Activated CD4-positive, alpha-beta T cell treated with anti-CD3 and anti-CD28 coated beads, Interleukin-2, amount 50 U/mL, for 16 hours (primary cell): Measurements from ENCODE around the gene TLL1.

ENCODE experiments used
- DNase-seq: peaks from one replicate; pipeline ENCODE4 v3.0.0-alpha.2; 2020

Gene TLL1

DNA sequence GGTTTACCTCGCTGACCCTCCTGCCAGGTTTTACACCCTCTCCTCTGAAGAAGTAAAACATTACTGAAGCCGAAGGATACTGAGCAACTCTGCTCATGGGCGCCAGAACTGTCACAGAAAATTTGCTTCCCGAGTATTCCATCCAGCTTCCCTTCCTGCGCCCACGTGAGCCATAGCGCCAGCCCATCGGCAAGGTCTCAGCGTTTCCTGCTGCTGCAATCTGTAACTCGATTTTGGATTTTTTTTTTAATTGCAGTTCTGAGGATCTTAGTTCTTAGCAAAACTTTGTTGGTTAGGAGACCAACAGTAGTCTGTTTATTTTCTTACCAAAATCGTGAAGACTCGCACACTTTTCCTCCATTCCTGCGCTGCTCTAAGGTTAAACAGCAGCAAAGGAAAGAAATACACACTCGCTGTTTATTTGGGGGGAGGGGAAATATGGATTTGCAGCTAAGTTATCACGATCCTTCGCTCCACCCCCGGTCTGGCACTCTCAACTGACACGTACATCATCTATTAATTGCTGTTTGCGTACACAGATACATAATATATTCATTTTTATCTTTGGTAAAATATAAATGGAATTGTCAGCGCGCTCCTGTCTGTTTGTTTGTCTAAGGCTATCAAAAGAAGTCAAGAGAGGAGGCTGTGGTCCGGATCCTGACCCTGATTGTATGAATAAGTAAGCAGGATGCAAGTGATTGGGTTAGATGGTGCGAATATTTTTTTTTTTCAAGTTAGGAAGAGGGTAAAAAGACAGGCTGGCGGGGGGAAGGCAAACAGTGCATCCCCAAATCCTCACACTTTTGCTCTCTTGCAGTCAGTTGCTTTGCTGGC is at the start of gene TLL1:
Gene TLL1 (plus strand): TSS at position 777 of the 837 bp plus-strand sequence. CDS start 668 bp downstream, outside the sequence.
- no peak for DNase-seq

- DNase-seq = no peak
Measured at GRCh38 chr4:165826166-165826565, 46.9 kb upstream of the TLL1 start.

- DNase-seq = no peak
Measured at GRCh38 chr4:165827018-165827417, 46.0 kb upstream of the TLL1 start.

DNA sequence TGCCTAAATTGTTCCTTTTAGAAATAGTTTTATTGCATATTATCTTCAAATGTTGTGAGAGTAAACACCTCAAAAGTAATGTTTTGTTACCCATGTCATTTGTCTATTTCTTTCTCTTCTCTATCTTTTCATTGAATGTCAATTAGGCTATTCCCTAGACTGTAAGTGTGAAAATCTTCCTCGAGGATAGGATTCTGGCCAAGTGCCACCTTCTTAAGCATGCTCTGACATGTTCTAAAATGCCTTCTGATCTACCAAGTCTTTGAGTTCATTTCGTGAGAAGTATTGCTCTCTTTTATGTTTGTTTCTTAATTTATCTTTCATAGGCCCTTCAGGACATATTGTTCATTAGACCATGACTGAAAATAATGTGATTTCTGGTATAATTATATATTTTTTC is 44.1 kb upstream of the TLL1 start:
- DNase-seq = no peak

GRCh38 chr4:165834116-165834515 is 38.9 kb upstream of the TLL1 start:
- DNase-seq = no peak

DNA sequence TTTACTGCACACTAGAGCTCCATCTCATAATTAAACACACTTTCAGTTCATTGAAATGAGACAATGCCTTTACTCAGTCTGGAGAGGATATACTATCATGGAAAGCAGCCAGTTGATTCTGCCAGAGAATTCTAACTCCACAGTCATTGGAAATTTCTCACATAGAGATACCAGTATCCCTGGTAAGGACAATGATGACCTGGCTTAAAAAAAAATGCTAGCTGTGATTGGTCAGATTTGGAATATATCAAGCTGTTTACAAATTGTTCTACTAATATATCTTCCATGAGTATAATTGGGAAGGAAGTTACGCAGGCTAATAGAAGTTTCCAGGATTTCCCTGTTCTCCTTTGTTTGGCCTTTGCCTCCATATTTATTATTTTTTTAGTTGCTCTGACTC is 34.5 kb upstream of the TLL1 start:
- DNase-seq = no peak

GRCh38 chr4:165839615-165840333 is 33.3 kb upstream of the TLL1 start:
- DNase-seq = no peak

DNA sequence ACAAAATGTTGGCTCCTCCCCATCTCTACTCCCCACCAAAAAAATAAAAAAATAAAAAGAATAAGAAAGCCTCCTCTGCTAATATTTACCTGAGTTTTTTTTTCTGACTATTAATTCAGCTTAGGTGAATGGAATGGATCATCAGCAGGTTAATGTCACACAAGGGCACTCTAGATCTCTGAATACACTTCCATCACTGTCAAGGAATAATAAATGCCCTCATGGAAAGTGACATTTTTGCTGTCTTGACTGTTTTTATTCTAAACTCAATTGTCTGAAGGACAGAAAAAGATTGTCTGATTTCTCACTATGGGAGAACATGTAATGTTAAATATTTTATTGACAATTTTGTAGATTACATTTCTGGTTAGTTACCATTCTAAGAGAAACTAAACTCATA is 30.4 kb upstream of the TLL1 start:
- no peak for DNase-seq

GRCh38 chr4:165844161-165844560 is 28.9 kb upstream of the TLL1 start:
- no peak for DNase-seq

- no peak for DNase-seq
Measured at GRCh38 chr4:165851256-165851655, 21.8 kb upstream of the TLL1 start.

DNA sequence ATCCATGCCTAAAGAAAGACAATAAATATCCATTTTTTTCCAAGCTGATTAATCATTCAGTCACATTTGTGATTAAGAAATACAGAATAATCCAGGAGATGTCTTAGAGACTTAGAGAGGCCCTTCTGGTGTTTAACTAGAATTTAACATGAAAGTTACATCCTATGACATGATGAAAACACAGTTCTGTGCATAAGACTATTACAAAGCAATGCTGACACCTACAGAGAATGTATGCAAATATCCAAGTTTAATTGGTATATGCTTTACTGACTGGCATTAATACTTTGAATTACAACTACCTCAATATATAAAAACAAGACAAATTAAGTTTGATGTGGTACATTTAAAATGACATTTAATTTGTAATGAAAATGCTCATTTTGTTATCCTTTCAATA is 17.8 kb upstream of the TLL1 start:
- DNase-seq = no peak

GRCh38 chr4:165861363-165861762 is 11.7 kb upstream of the TLL1 start:
- no peak for DNase-seq

DNA sequence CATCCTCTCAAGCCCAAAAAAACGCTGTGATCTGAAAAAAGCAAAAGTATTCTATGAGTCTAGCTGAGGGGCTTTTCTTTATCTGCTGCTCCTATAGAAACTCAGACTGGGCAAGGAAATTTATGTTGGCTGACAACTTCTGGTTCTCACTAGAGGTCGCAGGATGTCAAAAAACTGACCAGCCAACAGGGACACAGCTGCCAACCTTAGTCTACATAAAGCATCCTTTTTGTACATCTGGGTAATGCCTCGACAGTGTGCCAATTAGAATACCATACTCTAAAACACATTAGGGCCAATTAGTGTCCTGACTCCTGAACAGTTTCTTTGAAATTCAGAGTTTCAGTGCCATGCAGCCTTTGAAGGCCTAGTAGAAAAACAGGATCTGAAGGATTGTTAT is 8.8 kb upstream of the TLL1 start:
- no peak for DNase-seq

DNA sequence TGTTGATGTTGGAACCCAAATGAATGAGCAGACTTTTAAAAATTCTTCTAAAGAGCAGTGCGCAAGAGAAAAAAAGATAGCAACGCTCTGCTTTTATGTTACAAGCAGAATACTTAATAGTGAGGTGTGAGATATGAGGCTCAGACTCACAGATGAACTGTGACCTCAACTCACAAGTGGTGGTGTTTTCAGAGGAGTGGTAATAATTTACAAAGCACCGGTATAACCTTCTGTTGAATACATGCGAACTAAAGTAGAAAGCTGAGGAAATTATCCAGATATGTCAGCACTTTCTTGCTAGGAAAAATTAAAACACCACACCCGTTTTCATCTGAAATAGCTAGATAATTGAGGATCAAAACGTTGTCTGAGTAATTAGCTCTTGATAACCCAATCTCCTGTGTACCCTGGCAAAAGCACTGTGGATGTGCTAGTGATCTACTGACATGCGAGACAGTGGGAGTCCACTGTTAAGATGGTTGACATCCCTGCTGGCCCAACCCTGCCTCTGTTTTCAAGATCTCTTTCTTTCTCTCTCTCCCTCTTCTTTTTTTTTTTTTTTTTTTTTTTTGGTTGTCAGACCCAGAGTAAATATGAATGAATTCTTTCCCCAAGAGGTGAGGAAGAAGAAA is 6.9 kb upstream of the TLL1 start:
- no peak for DNase-seq

DNA sequence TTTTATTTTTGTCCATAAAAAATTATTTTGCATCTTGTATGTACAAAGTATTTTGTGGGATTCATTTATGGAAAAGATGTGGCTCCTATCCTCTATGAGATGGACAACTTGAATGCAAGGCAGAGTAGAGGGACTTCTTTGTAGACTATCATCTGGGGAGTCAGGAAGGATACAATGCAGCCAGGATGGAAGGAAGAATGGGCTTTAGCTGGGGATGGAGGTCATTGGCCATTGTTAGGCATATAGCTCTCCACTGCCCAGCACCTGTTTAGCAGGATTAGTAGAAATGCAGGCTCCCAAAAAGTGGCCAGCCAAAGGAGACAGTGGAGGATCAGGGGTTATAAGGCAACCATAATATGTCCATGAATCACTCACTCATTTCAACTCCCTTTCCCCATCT is 5.1 kb upstream of the TLL1 start:
- no peak for DNase-seq

- DNase-seq = no peak
Measured at GRCh38 chr4:165873298-165874071, 448 bp downstream of the TLL1 start.

- no peak for DNase-seq
Measured at GRCh38 chr4:165874072-165874790, 1.2 kb downstream of the TLL1 start.

DNA sequence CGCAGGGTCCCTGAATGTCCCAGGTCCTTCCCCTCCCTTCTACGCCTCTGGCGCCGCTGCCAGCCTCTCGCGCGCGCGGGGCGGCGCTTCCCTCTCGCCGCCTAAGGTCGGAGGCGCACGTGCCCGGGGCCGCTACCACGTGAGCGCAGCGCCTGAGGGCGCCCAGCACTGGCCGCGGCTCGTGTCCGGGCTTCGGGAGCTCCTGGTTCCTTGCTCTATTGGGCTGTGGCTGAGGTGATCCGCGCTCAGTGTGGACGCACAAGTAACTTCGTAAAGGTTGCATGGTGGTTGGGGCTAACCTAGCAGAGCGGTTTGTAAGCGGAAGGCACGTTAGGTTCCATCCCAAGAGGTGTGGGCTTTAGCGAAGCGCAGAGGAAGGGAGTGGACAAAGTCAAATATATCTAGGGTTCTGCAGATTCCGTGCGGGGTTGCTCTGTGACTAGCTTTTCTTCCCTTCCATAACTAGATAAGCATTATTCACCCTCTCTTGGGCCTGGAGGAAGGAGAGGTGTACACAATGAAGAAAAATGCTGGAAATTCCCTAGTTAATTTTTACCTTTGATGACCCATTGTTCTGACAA is 1.8 kb downstream of the TLL1 start:
- DNase-seq = no peak

DNA sequence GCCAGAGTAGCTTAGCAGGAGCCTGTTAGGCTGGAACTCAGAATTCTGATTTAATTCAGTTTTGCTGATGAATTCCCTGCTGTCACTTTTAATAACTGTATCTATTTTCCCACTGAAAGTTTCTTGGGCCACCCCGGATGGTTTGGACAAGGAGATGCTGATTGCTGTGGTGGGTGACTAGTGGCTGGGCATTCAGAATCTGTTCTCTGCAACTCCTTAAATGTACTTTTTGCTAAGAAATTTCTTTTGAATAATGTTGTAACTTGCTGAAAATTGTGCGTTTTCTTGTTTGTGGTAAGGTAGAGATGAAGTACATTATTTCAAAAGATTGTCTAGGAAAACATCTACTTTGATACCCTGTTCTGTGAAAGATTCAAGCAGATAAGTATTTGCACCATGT is 2.4 kb downstream of the TLL1 start:
- DNase-seq = no peak

DNA sequence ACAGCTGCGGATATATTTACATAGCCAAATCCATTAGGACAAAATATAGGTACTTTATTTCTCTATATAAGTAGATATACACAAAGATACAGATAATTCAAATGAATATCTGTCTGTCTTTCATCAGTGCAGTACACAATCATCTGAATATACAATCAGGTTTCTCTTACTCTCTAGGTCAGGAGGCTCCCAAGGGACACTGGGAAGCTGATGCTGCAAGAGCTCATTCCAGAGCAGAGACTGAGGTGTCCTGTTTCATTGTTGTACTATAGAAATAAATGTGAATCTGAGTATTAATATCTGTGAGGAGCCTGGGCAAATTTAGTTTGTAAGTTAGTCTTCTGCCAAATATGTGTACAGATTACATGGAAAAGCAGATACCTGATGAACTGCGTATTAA is 4.2 kb downstream of the TLL1 start:
- no peak for DNase-seq

DNA sequence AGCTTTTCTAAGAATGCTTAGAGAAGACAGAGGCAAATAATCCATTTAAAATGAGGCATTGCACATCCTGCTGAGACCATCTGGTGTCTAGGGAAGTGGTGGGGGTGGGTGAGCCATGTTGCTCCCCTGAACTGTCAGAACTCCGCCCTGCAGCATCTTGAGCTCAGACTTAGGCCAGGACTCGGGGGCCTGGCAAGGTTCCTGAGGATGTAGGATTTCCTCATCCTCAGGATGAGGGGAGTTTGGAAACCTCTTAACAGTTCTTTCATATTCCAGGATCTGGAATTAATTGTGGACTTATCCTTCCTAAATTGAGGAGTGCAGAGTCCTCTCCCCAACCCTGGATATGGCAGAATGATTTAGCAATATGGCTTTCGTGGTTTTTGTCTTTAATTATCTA is 6.6 kb downstream of the TLL1 start:
- DNase-seq = no peak

DNA sequence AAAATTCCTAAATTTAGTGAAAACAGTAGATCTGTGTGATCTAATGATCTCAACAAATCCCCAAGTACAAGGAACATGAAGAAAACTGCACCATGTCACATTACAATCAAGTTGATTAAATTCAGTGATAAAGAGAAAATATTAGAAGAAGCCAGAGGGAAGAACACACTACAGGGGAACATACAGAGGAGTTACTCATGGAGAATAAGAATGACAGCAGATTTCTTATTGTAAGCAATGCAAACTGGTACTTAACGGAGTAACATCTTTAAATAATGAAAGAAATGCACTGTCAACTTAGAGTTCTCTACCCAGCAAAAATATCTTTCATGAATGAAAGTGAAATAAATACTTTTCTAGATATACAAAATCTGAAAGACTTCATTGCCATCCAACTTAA is 21.1 kb downstream of the TLL1 start:
- no peak for DNase-seq
